Thymus (tissue), 11 donors: ENCODE data around the gene EPHB2. TPM values are rescaled to one million over a fixed set of nuclear protein-coding genes. Genes with fewer than 3 reads are reported as not detected.

ENCODE experiments used
- DNase-seq, 9 donors: peaks; one replicate each; pipeline ENCODE4 v3.0.0-alpha.2; 2013; ENCODE audit warnings: low spot score in 9 of 9, low read depth in 6 of 9, missing footprints in 1 of 9
- H3K27ac ChIP-seq, 2 donors: one replicate each; pipeline ENCODE4 v1.5.1; 2013; ENCODE audit warnings: control low read depth in 1 of 2, low read depth in 1 of 2, low read length in 1 of 2, mild to moderate bottlenecking in 1 of 2, moderate library complexity in 1 of 2
- H3K27me3 ChIP-seq, 2 donors: one replicate each; pipeline ENCODE4 v1.5.1; 2013; ENCODE audit warnings: low read length in 1 of 2; ENCODE audit not compliant: control insufficient read depth in 2 of 2, insufficient read depth in 1 of 2
- H3K36me3 ChIP-seq, 2 donors: one replicate each; pipeline ENCODE4 v1.5.1; 2013; ENCODE audit warnings: low read length in 1 of 2, mild to moderate bottlenecking in 1 of 2, moderate library complexity in 1 of 2; ENCODE audit not compliant: control insufficient read depth in 2 of 2, insufficient read depth in 2 of 2
- H3K4me1 ChIP-seq, 2 donors: one replicate each; pipeline ENCODE4 v1.5.1; 2013; ENCODE audit warnings: low read length in 2 of 2; ENCODE audit not compliant: control insufficient read depth in 2 of 2, insufficient read depth in 2 of 2
- H3K4me3 ChIP-seq, 2 donors: one replicate each; pipeline ENCODE4 v1.5.1; 2013; ENCODE audit warnings: low read length in 2 of 2, control low read depth in 1 of 2, mild to moderate bottlenecking in 1 of 2
- H3K9me3 ChIP-seq, 2 donors: one replicate each; pipeline ENCODE4 v1.5.1; 2013; ENCODE audit warnings: low read length in 1 of 2, mild to moderate bottlenecking in 1 of 2; ENCODE audit not compliant: control insufficient read depth in 2 of 2, insufficient read depth in 1 of 2
- WGBS: extraction: QIAGEN DNeasy Blood & Tissue Kit; methylation state at CpG from one replicate; pipeline ENCODE4 v1.1.7; 2013; 5-methylcytosine and 5-hydroxymethylcytosine counted together
- polyA plus RNA-seq: library from polyadenylated mRNA; stranded (reverse); fragments of 200-250 nt; gene quantifications from one replicate; pipeline ENCODE4 v1.2.3, GENCODE V29; 2013
- total RNA-seq: library from RNA; stranded (reverse); fragments of 120-200 nt; gene quantifications from one replicate; pipeline ENCODE4 v1.2.4, GENCODE V29; 2013
- donor health status: healthy.

EPHB2 gene
- total and polyA plus RNA-seq, 2 donors = 1.6 to 2.6 TPM

- Histone ChIP-seq H3K9me3 (no peaks in the 10 kb centered on the region), H3K4me1 (no peaks in the 10 kb centered on the region), H3K27me3 (peaks cover 0 to 4% of the 10 kb centered on the region in 2 donors), H3K27ac (no peak overlapping the region), H3K36me3 (no peaks in the 10 kb centered on the region), H3K4me3 (no peak overlapping the region)
- WGBS = 93% methylated on average over 7 of the region's 7 CpGs
- DNase-seq = no peak
Measured at GRCh38 chr1:22896184-22896583, 185.5 kb downstream of the EPHB2 start.

GRCh38 chr1:22900451-22900850 is 189.8 kb downstream of the EPHB2 start:
- no peak overlapping the region for H3K4me3 ChIP-seq
- no peaks in the 10 kb centered on the region for H3K36me3 ChIP-seq
- peaks cover 0 to 17% of the 10 kb centered on the region in 2 donors for H3K27me3 ChIP-seq
- H3K9me3 ChIP-seq = no peaks in the 10 kb centered on the region
- WGBS = 81% methylated on average over 3 of the region's 3 CpGs
- no peaks in the 10 kb centered on the region for H3K4me1 ChIP-seq
- DNase-seq = no peak
- no peak overlapping the region for H3K27ac ChIP-seq

- Histone ChIP-seq H3K27me3 (peaks cover 0 to 17% of the 10 kb centered on the region in 2 donors), H3K9me3 (no peaks in the 10 kb centered on the region), H3K36me3 (no peaks in the 10 kb centered on the region), H3K4me1 (no peaks in the 10 kb centered on the region), H3K27ac (no peak overlapping the region), H3K4me3 (no peak overlapping the region)
- no peak for DNase-seq
- 97% methylated on average over 3 of the region's 3 CpGs for WGBS
Measured at GRCh38 chr1:22903113-22903512, 192.5 kb downstream of the EPHB2 start.

- no peak for DNase-seq
- H3K27ac ChIP-seq = no peak overlapping the region
- peaks cover 0 to 6% of the 10 kb centered on the region in 2 donors for H3K27me3 ChIP-seq
- no peaks in the 10 kb centered on the region for H3K36me3 ChIP-seq
- 82% methylated on average over 2 of the region's 2 CpGs for WGBS
- H3K9me3 ChIP-seq = no peaks in the 10 kb centered on the region
- no peaks in the 10 kb centered on the region for H3K4me1 ChIP-seq
- H3K4me3 ChIP-seq = no peak overlapping the region
Measured at GRCh38 chr1:22906968-22907367, 196.3 kb downstream of the EPHB2 start.

- H3K4me1 ChIP-seq = no peaks in the 10 kb centered on the region
- no peak overlapping the region for H3K27ac ChIP-seq
- no peak for DNase-seq
- peaks cover 0 to 4% of the 10 kb centered on the region in 2 donors for H3K27me3 ChIP-seq
- H3K9me3 ChIP-seq = no peaks in the 10 kb centered on the region
- 93% methylated on average over 3 of the region's 3 CpGs for WGBS
- no peak overlapping the region for H3K4me3 ChIP-seq
- H3K36me3 ChIP-seq = no peaks in the 10 kb centered on the region
Measured at GRCh38 chr1:22907528-22907927, 196.9 kb downstream of the EPHB2 start.

GRCh38 chr1:22908880-22909426 is 198.3 kb downstream of the EPHB2 start:
- H3K27me3 ChIP-seq = no peaks in the 10 kb centered on the region

GRCh38 chr1:22910286-22910685 is 199.6 kb downstream of the EPHB2 start:
- H3K4me3 ChIP-seq = no peak overlapping the region
- no peak for DNase-seq
- no peaks in the 10 kb centered on the region for H3K4me1 ChIP-seq
- no peak overlapping the region for H3K27ac ChIP-seq
- no peaks in the 10 kb centered on the region for H3K9me3 ChIP-seq
- no peaks in the 10 kb centered on the region for H3K36me3 ChIP-seq
- 94% methylated on average over 13 of the region's 13 CpGs for WGBS
- H3K27me3 ChIP-seq = no peaks in the 10 kb centered on the region

More at GRCh38 chr1:22908880-22909426, 198.3 kb downstream of the EPHB2 start:
- Histone ChIP-seq H3K4me1 (no peaks in the 10 kb centered on the region), H3K4me3 (no peak overlapping the region), H3K9me3 (no peaks in the 10 kb centered on the region), H3K27ac (no peak overlapping the region), H3K36me3 (no peaks in the 10 kb centered on the region)
- 92% methylated on average over 11 of the region's 11 CpGs for WGBS
- DNase-seq = no peak

GRCh38 chr1:22910986-22911651 is 200.5 kb downstream of the EPHB2 start:
- H3K4me1 ChIP-seq = no peaks in the 10 kb centered on the region
- no peaks in the 10 kb centered on the region for H3K36me3 ChIP-seq
- 93% methylated on average over 5 of the region's 5 CpGs for WGBS
- H3K27ac ChIP-seq = no peak overlapping the region
- H3K9me3 ChIP-seq = no peaks in the 10 kb centered on the region
- H3K4me3 ChIP-seq = no peak overlapping the region
- H3K27me3 ChIP-seq = no peaks in the 10 kb centered on the region
- DNase-seq = no peak

GRCh38 chr1:22912311-22912710 is 201.7 kb downstream of the EPHB2 start:
- H3K9me3 ChIP-seq = no peaks in the 10 kb centered on the region
- 97% methylated on average over 16 of the region's 16 CpGs for WGBS
- H3K4me1 ChIP-seq = no peaks in the 10 kb centered on the region
- H3K27ac ChIP-seq = no peak overlapping the region
- no peak for DNase-seq
- H3K27me3 ChIP-seq = no peaks in the 10 kb centered on the region
- H3K36me3 ChIP-seq = no peaks in the 10 kb centered on the region
- H3K4me3 ChIP-seq = no peak overlapping the region
